ENCODE measurements around the gene PEAK3.

Gene PEAK3

DNA sequence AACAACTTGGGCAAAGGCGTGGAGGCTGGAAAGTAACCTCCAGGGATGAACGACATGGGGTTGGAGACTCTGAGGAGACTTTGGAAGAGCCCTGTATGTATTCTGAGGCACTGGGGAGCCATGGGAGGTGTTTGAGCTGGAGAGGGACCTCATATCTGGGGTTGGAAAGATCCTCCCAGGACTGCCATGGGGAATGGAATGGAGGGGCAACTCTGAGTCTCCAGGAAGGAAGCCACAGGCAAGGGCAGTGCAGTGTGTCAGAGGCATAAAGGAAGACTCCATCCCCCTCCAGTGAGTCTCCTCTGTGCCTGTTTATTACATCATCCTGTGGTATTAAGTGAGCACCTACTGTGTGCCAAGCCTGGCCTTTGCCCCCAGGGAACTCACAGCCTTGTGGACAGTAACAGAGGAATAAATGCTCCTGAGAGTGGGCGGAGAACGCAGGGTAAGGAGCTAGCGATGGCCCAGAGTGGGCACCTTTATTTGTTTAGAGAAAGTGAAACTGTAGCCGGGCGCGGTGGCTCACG lies 7.7 kb downstream of the PEAK3 start:
- H3K27me3 ChIP-seq (replicated peaks; ENCODE audit: insufficient read depth, low read length) = no peaks in the 10 kb centered on the region
- peaks cover 26% of the 10 kb centered on the region for H3K4me1 ChIP-seq (ENCODE audit: low read length)
- H3K36me3 ChIP-seq (replicated peaks; ENCODE audit: insufficient read depth, low read length) = peaks cover 17% of the 10 kb centered on the region
- H4K20me1 ChIP-seq (ENCODE audit: insufficient read depth, low read length) = peaks cover 38% of the 10 kb centered on the region
- 0 out of 2 replicates have a peak overlapping the region, but pooled peaks have one; percentile 10 for H3K4me3 ChIP-seq (ENCODE audit: low read length)
- H3K4me2 ChIP-seq (ENCODE audit: low read depth, low read length) = peak overlapping the region; percentile 75; the same call in 1 of the 2 replicates
- peak; percentile 4 for DNase-seq
- no peaks in the 10 kb centered on the region for H3K9me3 ChIP-seq (replicated peaks; ENCODE audit: insufficient read depth, low read length)
- H3F3A ChIP-seq (ENCODE audit: insufficient read depth, low read length) = peaks cover 47% of the 10 kb centered on the region
- peaks cover 59% of the 10 kb centered on the region for H3K79me2 ChIP-seq (ENCODE audit: low read length)
- H3K9ac ChIP-seq (ENCODE audit: low read length) = no peak overlapping the region
- no peak for TF ChIP-seq EZH2 (optimal IDR thresholded peaks at IDR 0.05; ENCODE audit: low read depth, low read length)
- TF ChIP-seq, protein P1, sequence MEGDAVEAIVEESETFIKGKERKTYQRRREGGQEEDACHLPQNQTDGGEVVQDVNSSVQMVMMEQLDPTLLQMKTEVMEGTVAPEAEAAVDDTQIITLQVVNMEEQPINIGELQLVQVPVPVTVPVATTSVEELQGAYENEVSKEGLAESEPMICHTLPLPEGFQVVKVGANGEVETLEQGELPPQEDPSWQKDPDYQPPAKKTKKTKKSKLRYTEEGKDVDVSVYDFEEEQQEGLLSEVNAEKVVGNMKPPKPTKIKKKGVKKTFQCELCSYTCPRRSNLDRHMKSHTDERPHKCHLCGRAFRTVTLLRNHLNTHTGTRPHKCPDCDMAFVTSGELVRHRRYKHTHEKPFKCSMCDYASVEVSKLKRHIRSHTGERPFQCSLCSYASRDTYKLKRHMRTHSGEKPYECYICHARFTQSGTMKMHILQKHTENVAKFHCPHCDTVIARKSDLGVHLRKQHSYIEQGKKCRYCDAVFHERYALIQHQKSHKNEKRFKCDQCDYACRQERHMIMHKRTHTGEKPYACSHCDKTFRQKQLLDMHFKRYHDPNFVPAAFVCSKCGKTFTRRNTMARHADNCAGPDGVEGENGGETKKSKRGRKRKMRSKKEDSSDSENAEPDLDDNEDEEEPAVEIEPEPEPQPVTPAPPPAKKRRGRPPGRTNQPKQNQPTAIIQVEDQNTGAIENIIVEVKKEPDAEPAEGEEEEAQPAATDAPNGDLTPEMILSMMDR (IDR thresholded peaks at IDR 0.05; ENCODE audit: low read length) = no peak
- no peak for TF ChIP-seq EZH2phosphoT487 (IDR thresholded peaks at IDR 0.05; ENCODE audit: low read length)
- no peak overlapping the region for H2AFZ ChIP-seq (ENCODE audit: low read length)
- no peak overlapping the region for H3K27ac ChIP-seq (ENCODE audit: low read length)
- H3K9me2 ChIP-seq (replicated peaks; ENCODE audit: insufficient read depth, low read length) = no peaks in the 10 kb centered on the region

DNA sequence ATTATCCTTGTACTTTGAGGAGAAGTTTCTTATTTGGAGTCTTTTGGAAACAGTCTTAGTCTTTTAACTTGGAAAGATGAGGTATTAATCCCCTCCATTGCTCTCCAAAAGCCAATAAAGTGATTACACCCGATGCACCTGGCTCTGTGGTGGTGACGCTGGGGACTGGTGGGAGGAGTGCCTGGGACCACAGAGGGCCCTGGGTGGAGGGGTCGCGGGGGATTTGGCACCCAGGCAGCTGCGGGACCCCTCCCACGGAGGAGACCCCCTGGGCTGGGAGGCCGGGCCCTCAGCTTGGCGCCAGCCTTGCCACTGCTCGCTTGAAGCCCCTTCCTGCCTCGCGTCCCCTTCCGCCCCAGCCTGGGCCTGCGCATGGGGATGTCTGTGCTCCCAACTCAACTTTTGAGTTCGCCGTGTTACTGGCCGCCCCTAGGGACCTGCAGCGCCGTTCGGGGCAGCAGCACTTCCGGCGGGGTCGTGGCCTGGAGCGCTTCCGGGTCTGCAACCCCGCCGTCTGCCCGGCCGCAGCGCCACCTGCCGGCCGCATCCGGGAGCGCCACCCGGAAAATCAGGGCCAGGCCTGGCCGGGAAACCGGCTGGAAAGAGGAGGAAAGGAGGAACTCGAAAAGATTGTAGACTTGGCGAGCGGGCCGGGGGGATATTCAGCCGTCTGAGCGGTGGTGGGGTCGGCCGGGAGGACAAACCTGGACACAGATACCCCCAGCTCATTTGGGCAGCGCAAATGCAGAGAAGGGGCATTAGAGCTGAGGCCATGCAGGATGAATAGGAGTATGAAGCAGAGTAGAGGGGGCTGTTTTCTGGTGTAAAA lies 8.4 kb downstream of the PEAK3 start:
- TF ChIP-seq EZH2phosphoT487 (IDR thresholded peaks at IDR 0.05; ENCODE audit: low read length) = no peak
- TF ChIP-seq, protein P1 (IDR thresholded peaks at IDR 0.05; ENCODE audit: low read length) = peak; percentile 99
- H3K27me3 ChIP-seq (replicated peaks; ENCODE audit: insufficient read depth, low read length) = no peaks in the 10 kb centered on the region
- peak overlapping the region; percentile 75 for H3K4me2 ChIP-seq (ENCODE audit: low read depth, low read length)
- H3K27ac ChIP-seq (ENCODE audit: low read length) = peak overlapping the region; percentile 61
- H3K4me1 ChIP-seq (ENCODE audit: low read length) = peaks cover 29% of the 10 kb centered on the region
- H3K36me3 ChIP-seq (replicated peaks; ENCODE audit: insufficient read depth, low read length) = peaks cover 17% of the 10 kb centered on the region
- H3K9me3 ChIP-seq (replicated peaks; ENCODE audit: insufficient read depth, low read length) = no peaks in the 10 kb centered on the region
- H2AFZ ChIP-seq (ENCODE audit: low read length) = no peak overlapping the region
- peak overlapping the region; percentile 18; the same call in 1 of the 2 replicates for H3K4me3 ChIP-seq (ENCODE audit: low read length)
- peaks cover 47% of the 10 kb centered on the region for H3F3A ChIP-seq (ENCODE audit: insufficient read depth, low read length)
- no peaks in the 10 kb centered on the region for H3K9me2 ChIP-seq (replicated peaks; ENCODE audit: insufficient read depth, low read length)
- peak; percentile 94 for DNase-seq
- H4K20me1 ChIP-seq (ENCODE audit: insufficient read depth, low read length) = peaks cover 38% of the 10 kb centered on the region
- H3K9ac ChIP-seq (ENCODE audit: low read length) = no peak overlapping the region; the same call in 1 of the 2 replicates
- H3K79me2 ChIP-seq (ENCODE audit: low read length) = peaks cover 64% of the 10 kb centered on the region

DNA sequence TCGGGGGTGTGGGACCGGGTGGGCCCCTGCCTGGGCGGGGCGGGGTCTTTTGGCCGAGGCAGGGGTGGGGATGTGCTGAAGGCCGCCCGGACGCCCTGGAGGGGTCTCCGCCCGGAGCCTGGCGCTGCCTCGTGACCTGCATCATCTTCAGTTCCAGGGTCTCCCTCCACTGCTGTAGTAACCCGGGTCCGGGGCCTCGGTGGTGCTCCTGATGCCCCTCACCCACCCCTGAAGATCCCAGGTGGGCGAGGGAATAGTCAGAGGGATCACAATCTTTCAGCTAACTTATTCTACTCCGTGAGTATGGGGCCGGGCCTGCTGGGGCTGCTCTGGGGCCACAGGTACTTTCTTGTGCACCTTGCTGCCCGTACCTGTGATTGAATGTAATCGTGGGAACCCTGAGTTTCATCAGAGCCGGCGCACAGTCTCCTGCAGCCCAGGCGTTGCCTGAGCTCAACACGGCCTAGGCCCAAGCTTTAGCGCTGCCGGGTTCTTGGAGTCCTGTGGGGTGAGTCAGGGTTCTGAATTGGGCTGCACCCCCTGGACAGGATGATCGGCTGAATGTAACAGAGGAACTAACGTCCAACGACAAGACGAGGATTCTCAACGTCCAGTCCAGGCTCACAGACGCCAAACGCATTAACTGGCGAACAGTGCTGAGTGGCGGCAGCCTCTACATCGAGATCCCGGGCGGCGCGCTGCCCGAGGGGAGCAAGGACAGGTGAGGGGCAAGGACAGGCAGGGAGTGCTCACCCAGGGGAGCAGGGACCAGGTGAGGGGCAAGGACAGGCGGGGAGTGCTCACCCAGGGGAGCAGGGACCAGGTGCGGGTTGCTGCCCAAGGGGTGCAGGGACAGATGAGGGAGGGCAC lies 10.5 kb downstream of the PEAK3 start:
- Histone ChIP-seq H2AFZ (ENCODE audit: low read length) (no peak overlapping the region), H3K9me3 (replicated peaks; ENCODE audit: insufficient read depth, low read length) (no peaks in the 10 kb centered on the region), H3K79me2 (ENCODE audit: low read length) (peaks cover 72% of the 10 kb centered on the region), H3K9ac (ENCODE audit: low read length) (peak overlapping the region; percentile 83), H3K4me3 (ENCODE audit: low read length) (peak overlapping the region; percentile 98), H3K27me3 (replicated peaks; ENCODE audit: insufficient read depth, low read length) (no peaks in the 10 kb centered on the region), H4K20me1 (ENCODE audit: insufficient read depth, low read length) (peaks cover 38% of the 10 kb centered on the region), H3K4me2 (ENCODE audit: low read depth, low read length) (peak overlapping the region; percentile 91), H3K4me1 (ENCODE audit: low read length) (peaks cover 37% of the 10 kb centered on the region), H3K27ac (ENCODE audit: low read length) (peak overlapping the region; percentile 83; the same call in 1 of the 2 replicates), H3K9me2 (replicated peaks; ENCODE audit: insufficient read depth, low read length) (no peaks in the 10 kb centered on the region), H3K36me3 (replicated peaks; ENCODE audit: insufficient read depth, low read length) (peaks cover 17% of the 10 kb centered on the region), H3F3A (ENCODE audit: insufficient read depth, low read length) (peaks cover 51% of the 10 kb centered on the region)
- peak; percentile 31 for DNase-seq
- TF ChIP-seq, protein P1 (IDR thresholded peaks at IDR 0.05; ENCODE audit: low read length) = no peak
- TF ChIP-seq EZH2phosphoT487 (IDR thresholded peaks at IDR 0.05; ENCODE audit: low read length) (no peak), EZH2 (optimal IDR thresholded peaks at IDR 0.05; ENCODE audit: low read depth, low read length) (no peak)
